Measurements from ENCODE around the gene ZNF787.

The ZNF787 gene

GRCh38 chr19:56142897-56143434 is 21.9 kb upstream of the ZNF787 start:
- no peak for DNase-seq

DNA sequence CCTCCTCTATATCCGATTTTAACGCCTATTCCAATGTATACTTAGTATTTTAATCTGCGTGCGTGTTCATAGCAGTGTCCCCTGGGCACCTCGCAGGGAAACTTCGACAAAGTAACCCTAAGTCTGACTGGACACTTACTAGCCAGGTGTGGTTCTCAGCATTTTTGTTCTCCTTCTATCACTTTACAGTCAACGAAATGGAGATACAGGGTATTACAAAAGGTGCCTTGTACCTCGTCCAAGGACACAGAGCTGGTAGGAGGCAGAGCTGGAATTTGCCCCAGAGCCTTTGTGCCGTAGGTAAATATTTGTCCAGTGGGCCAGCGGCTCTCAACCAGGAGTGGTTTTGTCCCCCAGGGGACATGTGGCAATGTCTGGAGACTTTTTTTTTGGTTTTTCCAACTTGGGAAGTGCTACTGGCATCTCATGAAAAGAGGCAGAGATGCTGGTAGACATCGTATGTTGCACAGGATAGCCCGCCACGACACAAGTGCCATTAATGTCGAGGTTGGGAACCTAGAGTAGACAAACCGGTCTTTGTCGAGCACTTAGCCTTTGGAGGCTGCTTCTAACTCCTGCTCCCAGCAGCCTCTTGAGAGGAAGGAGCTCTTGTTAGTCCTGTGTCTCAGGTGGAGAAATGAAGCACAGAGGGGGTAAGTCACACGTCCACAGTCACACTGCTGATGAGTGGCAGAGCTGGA is 21.1 kb upstream of the ZNF787 start:
- no peak for DNase-seq

- no peak for DNase-seq
Measured at GRCh38 chr19:56141417-56141993, 20.4 kb upstream of the ZNF787 start.

DNA sequence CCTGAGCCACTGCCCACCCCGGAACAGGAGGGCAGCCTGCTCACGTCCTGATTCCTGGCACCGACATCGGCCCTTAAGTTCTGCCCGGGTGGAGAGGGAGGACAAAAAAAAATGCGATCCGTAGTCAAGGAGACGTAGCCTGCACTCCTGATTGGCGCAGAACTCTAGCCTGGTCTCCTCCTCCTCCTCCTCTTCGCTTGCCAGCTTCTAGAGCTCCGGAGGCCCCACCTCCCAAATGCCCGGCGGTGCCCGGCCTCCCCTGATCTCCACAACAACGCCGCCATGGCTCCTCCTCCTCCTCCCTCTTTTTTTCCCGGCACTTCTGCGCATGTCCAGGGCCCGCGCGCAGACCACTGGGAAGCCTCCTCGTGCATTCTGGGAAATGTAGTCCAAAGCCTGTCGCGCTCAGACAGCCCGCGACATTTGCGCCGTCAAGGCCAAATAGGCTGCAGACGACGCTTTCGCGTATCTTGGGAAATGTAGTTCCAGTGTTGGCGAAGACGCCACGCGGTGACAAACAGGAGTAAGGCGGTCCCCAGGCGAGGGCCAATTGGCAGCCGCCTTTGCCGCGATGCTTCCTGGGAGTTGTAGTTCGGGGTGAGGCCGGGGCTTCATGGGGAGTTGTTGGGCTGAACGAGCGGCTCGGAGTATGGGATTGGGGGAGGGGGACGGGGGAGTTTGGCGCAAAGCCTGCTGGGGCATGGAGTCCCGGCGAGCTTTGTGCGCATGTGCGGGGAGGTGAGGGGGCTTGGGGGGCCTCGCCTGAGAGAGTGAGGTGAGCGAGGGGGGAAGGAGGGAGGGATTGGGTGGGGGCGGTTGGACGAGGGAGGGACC is 19.7 kb upstream of the ZNF787 start, which contains the start of gene ZNF444:
TSS of gene ZNF444 (plus strand) at position 705 of the 834 bp plus-strand sequence. CDS start 5,625 bp downstream, outside the sequence.
- DNase-seq: peak; percentile 100

GRCh38 chr19:56139847-56140582 is 18.9 kb upstream of the ZNF787 start:
- DNase-seq: no peak

- no peak for DNase-seq
Measured at GRCh38 chr19:56138069-56138468, 17.0 kb upstream of the ZNF787 start.

GRCh38 chr19:56137405-56137804 is 16.3 kb upstream of the ZNF787 start:
- no peak for DNase-seq

DNA sequence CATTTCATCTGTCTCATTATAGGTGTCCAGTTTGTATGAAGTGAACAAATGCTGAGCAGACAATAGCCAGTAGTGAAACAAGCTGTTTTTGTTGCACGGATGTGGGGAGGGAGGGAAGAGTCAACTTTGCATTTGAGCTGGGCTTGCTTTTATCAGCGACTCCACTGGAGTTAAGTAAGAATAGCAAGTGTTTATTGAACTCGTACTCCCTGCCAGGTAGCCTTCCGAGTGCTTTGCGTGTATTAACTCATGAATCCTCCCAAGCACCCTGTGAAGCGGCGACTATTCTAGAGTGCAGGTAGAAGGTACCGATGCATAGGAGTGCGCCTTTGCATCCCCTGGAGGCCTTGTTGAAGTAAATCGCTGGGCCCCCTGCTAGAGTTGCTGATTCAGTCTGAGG is 15.3 kb upstream of the ZNF787 start:
- DNase-seq: no peak

DNA sequence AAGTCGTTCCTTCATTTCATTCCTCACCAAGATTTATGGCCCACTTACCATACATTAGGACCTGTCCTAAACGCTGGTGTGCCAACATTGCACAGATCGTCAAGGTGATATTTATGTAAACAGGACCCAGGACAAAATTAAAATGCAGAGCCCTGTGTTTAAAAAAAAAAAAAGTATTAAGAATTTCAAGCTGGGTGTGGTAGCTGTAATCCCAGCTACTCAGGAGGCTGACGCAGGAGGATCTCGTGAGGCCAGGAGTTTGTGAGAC is 13.5 kb upstream of the ZNF787 start:
- no peak for DNase-seq

DNA sequence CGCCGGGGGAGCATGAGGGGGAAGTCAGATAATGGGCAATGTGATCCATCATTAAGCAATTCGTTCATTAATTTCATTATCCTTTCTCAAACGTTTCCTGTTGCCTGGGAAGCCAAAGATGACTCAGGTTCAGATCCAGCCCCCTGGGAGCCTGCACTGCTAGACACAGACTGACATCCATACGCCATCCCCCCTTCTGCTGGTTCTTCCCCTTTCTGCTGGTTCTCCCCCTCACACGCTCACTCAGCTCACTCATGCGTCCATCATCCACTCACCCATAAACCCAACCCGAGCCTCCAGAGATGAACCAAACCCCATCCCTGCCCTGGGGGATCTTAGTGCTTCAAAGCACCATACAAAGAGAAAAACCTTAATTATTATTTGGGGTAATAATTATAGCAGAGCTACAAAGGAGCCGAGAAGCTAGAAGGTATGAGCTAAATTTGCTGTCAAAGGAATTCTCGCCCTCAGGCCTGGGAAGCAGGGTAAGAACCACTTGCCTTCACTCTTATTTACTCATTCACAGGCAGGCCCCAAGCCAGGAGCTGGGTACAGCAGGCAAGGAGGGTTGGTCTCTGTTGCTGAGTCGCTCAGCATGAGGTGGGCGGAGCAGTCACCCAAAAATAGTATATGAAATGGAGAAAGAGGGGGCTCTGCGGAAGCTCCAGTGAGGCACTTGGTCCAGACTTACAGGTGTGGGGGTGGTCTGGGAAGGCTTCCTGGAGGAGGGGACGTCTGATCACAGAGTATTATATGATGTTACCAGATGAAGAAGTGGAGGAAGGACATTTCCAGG is 13.0 kb upstream of the ZNF787 start:
- DNase-seq: no peak

- DNase-seq: peak; percentile 62
Measured at GRCh38 chr19:56132316-56132822, 11.3 kb upstream of the ZNF787 start.

GRCh38 chr19:56131651-56132050 is 10.6 kb upstream of the ZNF787 start:
- DNase-seq: no peak

DNA sequence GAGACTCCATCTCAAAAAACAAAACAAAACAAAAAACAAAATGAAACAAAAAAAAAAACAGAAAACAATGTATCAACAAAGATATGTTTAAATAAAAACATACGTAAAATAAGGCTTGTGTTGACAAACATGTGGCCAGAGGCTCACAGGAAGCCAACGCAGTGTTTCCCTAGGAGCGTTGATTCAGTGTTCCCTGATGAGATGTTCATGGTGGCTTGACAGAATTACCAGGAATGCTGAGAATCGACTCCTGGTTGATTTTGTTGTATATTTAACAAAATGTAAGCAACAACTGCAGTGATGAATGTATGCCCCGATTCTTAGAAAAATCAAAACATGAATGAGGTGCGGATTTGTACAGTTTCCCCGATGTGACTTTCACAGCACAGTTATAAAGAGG is 8.9 kb upstream of the ZNF787 start:
- DNase-seq: no peak

DNA sequence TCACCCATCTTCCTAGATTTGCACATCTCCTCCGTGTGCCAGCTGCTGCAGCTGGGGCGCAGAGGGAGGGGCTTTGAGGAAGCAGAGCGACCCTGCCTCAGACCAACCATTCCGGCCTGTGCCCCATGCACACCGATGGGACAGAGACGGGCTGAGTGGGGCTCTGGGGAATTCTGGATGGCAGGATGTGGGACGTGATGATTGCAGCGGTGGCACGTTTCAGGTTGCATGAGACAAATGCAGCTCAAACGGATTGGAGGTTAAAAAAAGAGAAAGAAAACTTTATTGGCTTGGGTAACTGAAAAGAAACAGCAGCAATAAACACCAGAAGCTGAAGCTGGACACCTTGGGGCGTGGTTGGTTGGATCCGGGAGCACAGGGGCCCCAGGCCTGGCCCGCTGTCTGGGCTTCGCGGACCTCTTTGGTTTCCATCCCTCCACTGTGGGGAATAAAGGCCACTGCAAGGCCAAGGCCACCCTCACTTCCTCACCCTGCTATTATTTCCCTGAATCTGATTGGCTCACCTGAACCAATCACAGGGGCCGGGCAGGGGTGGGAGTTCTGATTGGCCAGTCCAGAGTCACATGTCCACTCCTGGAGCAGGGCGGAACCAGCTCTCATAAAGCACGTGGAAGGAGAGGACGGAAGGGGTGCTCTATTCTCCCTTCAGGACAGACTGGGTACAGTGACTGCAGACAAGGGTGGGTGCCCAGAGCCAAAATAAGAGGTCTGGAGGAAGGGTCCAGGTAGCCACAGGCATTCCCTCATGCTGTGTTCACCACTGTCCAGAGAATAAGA is 6.1 kb upstream of the ZNF787 start:
- DNase-seq: no peak

DNA sequence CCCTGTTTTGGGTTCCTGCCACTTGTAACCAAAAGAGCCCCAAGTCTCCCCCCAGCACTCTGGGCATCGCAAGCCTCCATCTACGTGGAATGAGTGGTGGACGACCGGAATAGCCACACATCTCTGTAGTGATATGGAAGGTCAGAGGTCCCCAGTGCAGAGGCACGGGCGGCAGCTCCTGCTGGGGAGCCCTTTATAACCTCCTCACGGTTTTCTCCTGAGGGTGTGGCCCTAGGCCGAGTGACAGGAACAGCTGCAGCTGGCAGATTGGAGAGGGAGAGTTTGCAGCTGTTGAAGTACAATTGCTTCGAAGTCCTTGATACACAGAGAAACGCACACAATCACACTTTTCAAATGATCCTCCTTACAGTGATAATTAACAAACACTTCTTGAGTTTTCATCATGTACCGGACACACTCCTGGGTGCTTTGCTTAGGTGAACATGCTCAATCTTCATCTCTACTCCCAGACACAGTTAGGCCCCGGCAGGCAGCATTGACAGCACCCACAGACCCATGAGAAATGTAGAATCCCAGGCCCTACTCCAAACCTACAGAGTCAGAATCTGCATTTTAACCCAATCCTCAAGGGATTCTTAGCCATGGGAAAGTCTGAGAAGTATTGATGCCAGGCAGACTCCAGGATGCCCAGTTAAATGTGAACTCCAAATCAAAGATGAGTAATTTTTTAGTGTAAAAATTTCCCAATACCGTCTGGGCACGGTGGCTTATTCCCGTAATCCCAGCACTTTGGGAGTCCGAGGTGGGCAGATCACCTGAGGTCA is 4.9 kb upstream of the ZNF787 start:
- peak; percentile 75 for DNase-seq

DNA sequence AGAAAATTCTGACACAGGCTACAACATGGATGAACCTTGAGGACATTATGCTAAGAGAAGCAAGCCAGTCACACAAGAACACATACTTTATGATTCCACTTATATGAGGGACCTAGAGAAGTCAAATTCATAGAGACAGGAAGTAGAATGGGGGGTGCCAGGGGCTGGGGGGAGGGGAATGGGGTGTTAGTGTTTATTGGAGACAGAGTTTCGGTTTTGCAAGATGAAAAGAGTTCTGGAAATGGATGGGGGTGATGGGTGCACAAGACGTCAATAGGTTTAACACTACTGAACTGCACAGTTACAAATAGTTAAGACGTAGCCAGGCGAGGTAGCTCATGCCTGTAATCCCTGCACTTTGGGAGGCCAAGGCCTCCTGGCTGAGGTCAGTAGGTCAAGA is 3.5 kb upstream of the ZNF787 start:
- no peak for DNase-seq

- no peak for DNase-seq
Measured at GRCh38 chr19:56123266-56123891, 2.3 kb upstream of the ZNF787 start.

DNA sequence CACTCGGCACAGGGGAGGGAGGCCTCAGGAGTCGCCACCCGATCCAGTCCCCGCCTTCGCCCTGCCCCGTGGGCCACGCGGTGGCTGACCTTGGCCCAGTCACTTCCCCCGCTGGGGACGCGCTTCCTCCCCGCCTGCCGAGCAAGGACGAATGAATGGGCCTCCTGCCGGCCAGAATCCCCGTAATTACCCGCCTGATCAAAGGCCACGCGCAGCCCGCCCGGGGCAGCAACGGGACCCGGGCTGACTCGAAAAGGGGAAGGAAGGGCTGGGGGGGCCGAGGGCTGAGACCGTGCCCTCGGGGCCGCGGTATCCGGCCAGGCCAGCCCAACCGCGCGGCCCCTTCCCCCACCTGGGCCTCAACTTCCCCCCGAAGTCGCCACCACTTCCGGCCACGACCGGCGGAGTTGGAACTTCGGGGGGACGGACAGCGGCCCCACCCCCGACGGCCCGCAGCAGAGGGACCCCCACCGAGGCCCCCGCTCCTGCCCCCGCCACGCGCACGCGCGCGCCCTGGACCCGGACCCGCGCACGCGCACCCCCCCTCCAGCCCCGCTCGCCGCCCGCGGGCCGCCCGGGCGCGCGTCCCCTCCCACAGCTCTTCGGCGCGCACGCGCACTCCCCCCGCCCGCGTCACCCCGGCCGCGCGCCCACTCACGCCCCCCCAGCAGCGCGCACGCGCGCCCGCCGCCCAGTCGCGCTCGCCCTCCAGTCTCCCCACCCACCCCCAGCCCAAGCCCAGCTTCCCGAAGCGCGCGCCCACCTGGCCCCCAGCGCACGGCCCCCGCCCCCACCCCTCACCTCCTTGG is 520 bp downstream of the ZNF787 start:
- peak; percentile 75 for DNase-seq

DNA sequence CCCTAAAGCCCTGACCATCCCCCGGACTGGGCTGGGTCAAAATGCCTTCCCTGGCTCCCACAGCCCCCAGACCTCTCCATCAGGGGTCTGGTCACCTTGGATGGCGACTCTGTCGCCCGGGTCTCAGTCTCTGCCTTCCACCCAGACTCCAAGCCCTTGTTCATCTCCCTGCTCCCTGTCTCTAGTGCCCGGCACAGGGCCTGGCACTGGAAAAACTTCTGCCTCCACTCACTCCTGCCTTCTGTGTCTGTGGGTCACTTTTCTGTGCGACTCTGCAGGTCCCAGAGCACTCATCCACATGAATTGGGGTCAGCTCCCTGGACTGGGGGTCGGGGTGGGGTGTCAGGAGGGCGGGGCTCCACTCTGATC is 1.1 kb downstream of the ZNF787 start:
- no peak for DNase-seq

Data from right hindlimb (tissue), 1 donor.